WERI-Rb-1 (cell line): Measurements from ENCODE around the gene STRIP1.

ENCODE experiments used
- DNase-seq: peaks from one replicate; pipeline ENCODE4 v3.0.0-alpha.2; 2020
- H3K27ac ChIP-seq: fragments of 250-450 bp; sonication (Bioruptor Pico); 2 replicates; pipeline ENCODE4 v1.5.1; 2020; ENCODE audit warnings: mild to moderate bottlenecking, moderate library complexity
- H3K27me3 ChIP-seq: fragments of 250-450 bp; sonication (Bioruptor Pico); 2 replicates; pipeline ENCODE4 v1.5.1; 2021; ENCODE audit warnings: mild to moderate bottlenecking, low read depth, moderate library complexity; ENCODE audit not compliant: insufficient read depth, severe bottlenecking
- H3K36me3 ChIP-seq: fragments of 250-450 bp; sonication (Bioruptor Pico); 2 replicates; pipeline ENCODE4 v1.5.1; 2020; ENCODE audit warnings: mild to moderate bottlenecking, moderate library complexity
- H3K4me3 ChIP-seq: 2 replicates; pipeline ENCODE4 v1.5.1; 2011; ENCODE audit warnings: low read depth, mild to moderate bottlenecking, control low read depth, low read length
- H3K9me3 ChIP-seq: fragments of 250-450 bp; sonication (Bioruptor Pico); 2 replicates; pipeline ENCODE4 v1.5.1; 2021; ENCODE audit warnings: mild to moderate bottlenecking, moderate library complexity; ENCODE audit not compliant: severe bottlenecking
- TF ChIP-seq, protein P1 (sequence below): IDR thresholded peaks from 2 replicates; pipeline ENCODE4 v1.5.1; 2011; ENCODE audit warnings: low read depth, mild to moderate bottlenecking, control low read depth, inconsistent platforms, low read length

STRIP1 gene

DNA sequence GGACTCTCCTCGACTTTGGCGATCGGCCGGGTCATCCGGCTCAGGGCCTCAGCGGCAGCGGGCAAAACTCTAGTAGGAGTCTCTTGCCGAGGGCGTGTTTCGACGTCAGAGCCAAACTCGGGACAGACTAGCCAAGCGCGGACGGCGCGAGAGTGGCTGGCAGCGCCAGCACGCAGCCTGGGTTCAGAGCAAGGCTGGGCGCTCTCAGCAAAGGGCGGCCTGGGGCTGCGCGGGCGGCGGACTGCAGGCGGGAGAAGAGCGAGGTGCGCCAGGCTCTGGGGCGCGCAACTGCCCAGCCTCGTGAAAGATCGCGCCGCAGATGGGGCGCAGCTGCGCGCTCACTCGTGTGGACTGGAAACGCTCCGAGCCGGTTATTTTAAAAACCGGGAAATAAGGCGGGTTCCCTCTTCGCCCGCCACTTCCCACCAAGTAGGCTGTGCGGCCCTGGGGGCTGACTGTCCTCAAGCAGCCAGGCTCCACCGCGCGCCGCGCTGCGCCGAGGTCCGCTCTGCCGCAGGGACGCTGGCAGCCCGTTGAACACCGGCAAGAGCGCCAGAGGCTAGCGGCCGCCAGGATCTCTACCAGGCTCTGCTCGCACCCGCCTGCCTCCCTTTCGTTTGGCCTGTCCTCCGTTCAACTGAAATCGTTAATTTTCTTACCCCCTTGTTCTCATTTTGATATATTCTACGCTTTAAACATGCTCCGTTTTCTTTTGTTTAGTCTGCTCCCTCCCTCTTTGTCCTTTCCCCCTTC lies 33.6 kb downstream of the STRIP1 start:
- H3K27me3 ChIP-seq = no peaks in the 10 kb centered on the region

DNA sequence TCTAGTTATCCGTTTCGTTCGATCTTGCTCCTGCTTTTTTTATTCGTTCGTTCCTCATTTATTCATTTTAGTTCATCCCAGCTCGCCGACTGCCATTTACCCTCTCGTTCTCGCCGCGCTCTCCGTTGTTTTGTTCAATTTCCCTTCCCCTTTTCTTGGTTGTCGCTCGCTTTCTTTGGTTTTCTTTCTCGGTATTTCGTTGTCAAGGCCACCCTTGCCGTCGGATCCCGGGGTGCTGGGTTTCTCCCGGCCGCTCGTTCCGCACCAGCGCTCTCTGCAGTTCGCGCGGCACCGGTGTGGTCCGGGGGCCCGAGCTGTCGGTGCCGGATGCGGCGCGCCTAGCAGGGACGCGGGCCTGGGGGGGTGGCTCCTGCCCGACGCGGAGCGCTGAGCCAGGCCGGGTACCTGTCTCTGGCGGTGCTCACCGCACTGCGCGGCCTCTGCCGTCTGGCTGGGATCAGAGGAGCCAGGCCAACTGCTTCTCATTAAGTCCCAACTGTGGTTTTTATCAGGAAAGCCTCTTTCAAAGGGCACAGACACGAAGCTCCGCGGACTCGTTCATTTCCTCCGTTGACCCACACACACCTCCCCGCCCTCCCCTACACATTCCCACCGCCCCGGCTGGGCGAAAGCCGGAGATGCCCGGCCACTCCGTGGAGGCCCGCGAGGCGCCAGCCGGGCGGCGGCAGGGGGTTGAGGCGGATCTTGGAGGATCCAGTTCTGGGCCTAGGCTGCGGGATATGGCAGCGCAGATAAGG lies 34.4 kb downstream of the STRIP1 start:
- H3K27me3 ChIP-seq = no peaks in the 10 kb centered on the region
- TF ChIP-seq, protein P1, sequence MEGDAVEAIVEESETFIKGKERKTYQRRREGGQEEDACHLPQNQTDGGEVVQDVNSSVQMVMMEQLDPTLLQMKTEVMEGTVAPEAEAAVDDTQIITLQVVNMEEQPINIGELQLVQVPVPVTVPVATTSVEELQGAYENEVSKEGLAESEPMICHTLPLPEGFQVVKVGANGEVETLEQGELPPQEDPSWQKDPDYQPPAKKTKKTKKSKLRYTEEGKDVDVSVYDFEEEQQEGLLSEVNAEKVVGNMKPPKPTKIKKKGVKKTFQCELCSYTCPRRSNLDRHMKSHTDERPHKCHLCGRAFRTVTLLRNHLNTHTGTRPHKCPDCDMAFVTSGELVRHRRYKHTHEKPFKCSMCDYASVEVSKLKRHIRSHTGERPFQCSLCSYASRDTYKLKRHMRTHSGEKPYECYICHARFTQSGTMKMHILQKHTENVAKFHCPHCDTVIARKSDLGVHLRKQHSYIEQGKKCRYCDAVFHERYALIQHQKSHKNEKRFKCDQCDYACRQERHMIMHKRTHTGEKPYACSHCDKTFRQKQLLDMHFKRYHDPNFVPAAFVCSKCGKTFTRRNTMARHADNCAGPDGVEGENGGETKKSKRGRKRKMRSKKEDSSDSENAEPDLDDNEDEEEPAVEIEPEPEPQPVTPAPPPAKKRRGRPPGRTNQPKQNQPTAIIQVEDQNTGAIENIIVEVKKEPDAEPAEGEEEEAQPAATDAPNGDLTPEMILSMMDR = no peak
- H3K4me3 ChIP-seq = no peak overlapping the region

More for the DNA sequence above, 33.6 kb downstream of the STRIP1 start:
- no peak overlapping the region for H3K4me3 ChIP-seq
- no peak for DNase-seq
- TF ChIP-seq, protein P1 = no peak
- H3K9me3 ChIP-seq = no peaks in the 10 kb centered on the region
- no peaks in the 10 kb centered on the region for H3K36me3 ChIP-seq
- no peak overlapping the region for H3K27ac ChIP-seq

DNA sequence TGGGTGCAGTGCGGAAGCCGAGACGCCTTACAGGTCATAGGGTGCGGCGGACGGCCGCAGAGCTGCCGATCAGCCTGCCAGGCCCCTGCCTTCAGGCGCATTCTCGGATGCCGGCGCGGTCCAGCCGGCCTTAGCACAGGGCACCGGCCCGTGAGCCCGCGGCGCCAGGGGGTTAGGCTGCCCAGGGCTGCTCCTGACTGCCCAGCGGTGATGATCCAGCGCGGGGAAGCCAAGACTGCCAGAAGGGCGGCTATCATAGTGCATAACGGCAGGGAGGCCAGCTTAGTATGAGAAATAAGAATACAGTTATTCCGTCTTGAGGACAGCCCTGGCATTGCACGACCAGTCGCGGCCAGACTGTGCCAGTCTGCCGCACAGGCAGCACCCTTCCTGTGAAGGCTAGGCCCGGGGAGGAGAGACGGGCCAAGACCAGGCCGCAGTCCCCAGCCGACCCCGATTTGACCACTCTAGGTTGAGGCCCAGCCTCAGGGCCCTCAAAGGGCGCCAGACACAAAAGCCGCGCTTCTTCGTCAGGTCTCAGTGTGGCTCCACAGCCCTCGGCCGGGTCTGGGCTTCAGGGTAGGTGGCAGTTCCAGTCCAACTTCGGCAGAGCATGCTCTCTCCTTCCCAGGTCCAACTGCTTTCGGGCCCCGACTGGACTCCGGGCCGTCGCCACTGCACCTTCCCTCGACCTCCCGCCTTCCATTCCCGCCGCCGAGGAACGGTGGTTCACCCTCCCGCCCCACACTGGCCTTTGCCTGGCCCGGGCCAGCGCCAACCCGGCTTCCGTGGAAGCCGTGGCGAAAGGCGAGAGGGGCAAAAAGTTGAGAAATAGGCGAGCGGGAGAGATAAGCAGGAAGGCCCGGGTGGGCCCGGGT lies 35.2 kb downstream of the STRIP1 start:
- DNase-seq = no peak
- no peaks in the 10 kb centered on the region for H3K9me3 ChIP-seq
- no peaks in the 10 kb centered on the region for H3K36me3 ChIP-seq
- no peak overlapping the region for H3K27ac ChIP-seq
- H3K4me3 ChIP-seq = no peak overlapping the region
- TF ChIP-seq, protein P1 = no peak
- H3K27me3 ChIP-seq = no peaks in the 10 kb centered on the region

More for the DNA sequence above, 34.4 kb downstream of the STRIP1 start:
- Histone ChIP-seq H3K27ac (no peak overlapping the region), H3K9me3 (no peaks in the 10 kb centered on the region), H3K36me3 (no peaks in the 10 kb centered on the region)
- no peak for DNase-seq

DNA sequence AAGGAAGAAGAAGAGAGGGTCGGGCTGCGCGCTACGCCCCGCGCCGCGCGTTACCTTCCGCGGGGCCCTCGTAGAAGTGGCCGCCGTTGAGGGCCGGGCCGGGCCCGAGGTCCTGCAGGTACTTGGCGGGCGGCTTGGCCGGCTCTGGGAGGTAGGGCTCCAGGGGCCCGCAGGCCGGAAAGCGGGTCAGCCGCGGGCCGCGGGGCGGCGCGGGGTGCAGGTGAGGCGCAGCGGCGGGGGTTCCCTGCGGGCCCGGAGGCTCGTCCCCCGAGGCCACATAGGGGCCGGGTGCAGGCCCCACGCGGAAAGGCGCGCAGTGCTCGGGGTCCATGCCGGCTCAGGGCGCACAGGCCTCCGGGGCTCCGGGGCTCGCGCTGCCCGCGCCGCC lies 35.9 kb downstream of the STRIP1 start:
- Histone ChIP-seq H3K27ac (no peak overlapping the region), H3K4me3 (no peak overlapping the region), H3K27me3 (no peaks in the 10 kb centered on the region), H3K9me3 (no peaks in the 10 kb centered on the region), H3K36me3 (no peaks in the 10 kb centered on the region)
- TF ChIP-seq, protein P1 = no peak
- no peak for DNase-seq

DNA sequence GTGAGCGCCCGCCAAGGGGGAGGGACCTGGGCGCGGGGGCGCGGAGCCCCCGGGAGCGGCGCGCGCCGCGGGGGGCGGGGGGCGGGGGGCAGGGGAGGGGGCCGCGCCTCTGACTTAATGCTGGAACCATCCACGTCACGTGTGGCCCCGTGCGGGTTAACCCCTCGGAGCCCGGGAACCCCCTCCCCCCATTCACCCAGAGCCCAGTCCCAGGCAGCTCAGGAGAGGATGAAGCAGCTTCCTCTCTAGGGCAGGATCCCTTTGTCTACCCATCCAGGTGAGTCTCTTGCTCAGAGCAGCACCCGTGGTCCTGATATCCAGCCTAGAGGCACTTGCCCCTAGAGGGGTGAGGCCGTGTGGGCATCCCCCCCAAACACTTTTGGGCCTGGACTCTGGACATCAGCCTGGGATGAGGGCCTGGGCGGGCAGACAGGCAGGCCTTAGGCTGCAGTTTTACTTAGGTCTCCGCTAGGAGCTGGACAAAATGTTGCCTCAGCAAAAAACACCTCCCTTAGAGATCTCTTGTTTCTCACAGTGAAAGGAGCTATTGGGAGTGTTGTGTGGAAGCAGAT lies 36.3 kb downstream of the STRIP1 start, which contains the start of gene ALX3:
Gene ALX3 (minus strand): TSS at position 2 of the 572 bp plus-strand sequence. CDS start 60 bp downstream, outside the sequence.
- no peak for DNase-seq
- no peaks in the 10 kb centered on the region for H3K9me3 ChIP-seq
- H3K27ac ChIP-seq = no peak within 1 kb of the TSS
- no peak within 1 kb of the TSS for H3K4me3 ChIP-seq
- H3K36me3 ChIP-seq = no peaks in the 10 kb centered on the region
- TF ChIP-seq, protein P1 = no peak
- no peaks in the 10 kb centered on the region for H3K27me3 ChIP-seq
